ENCODE data around the gene RPS3. TPM values are rescaled to one million over a fixed set of nuclear protein-coding genes. Genes with fewer than 3 reads are reported as not detected.

The RPS3 gene
- total RNA-seq, 2 experiments from 2014 or later = 5,069 to 5,116 TPM

DNA sequence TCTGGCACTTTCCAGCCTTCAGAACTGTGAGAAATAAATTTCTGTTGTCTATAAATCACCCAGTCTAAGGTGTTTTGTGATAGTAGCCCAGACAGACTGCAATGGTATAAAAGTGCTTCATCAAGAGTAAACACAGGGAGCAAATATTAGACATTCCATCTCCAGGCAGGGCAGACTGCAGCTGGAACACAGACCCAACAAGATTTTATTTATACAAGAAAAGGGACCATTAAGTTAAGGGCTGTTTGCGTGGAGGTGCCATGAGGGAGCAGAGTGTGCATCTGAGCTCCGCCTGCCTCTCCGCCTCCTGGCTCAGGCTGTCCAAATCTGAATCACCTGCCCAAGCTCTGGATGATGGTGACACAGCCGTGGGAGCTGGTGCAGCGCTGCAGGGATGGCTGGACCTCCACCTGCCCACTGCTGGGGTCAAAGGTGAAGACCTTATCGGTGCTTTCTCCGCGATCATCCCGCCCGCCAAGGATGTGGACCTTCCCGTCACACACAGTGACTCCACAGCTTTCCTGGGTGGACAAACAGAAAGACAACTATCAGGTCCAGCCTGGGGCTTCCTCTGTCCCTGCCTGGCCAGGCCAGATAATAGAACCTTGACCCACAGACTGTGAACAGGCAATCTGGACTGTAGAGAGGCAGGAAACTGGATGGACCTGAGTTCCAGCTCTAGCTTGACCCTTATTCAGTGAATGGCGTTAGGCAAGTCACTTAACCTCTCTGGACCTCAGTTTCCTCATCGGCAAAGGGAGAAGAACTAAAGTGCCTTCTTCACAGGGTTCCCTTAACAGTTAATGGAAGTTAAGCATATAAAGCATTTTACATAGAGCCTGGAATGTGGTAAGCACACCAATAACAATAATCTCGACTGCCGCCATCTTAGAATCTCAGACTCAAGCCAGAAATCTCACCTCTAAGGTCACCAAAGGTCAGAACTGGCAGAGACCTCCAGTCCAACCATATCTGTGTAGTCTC is 23.2 kb downstream of the RPS3 start:
- Mint-ChIP-seq H3K27ac (no peak overlapping the region), H3K9me3 (no peaks in the 10 kb centered on the region), H3K27me3 (ENCODE audit: low read depth) (no peaks in the 10 kb centered on the region), H3K4me1 (ENCODE audit: low read depth) (no peaks in the 10 kb centered on the region), H3K4me3 (no peak overlapping the region), H3K36me3 (ENCODE audit: low read depth) (peaks cover 4% of the 10 kb centered on the region)
- no peak for DNase-seq
- intact Hi-C loops (cut with micrococcal nuclease) = no loop called here
- CTCF ChIA-PET = no interaction called here

DNA sequence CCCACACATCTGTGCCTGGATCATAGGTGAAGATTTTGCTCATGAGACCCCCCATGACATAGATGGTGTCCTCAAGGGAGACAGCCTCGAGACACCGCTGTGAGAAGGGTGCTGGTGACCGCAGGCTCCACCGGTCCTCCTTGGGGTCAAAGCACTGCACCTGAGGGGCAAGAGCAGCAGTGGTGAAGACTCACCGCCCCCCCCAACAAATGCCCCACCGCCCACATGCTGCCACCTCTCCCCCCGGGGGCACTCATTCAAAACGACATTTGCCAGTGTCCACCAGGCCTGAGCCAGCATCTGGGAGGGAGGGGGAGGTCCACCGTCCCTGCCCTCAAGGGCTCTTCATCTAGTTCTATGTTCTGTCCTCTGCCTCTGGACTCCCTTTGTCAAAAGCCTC is 24.4 kb downstream of the RPS3 start:
- Mint-ChIP-seq H3K27ac (no peak overlapping the region), H3K9me3 (no peaks in the 10 kb centered on the region), H3K36me3 (ENCODE audit: low read depth) (peaks cover 4% of the 10 kb centered on the region), H3K4me3 (no peak overlapping the region), H3K4me1 (ENCODE audit: low read depth) (peaks cover under 1% of the 10 kb centered on the region), H3K27me3 (ENCODE audit: low read depth) (peaks cover 4% of the 10 kb centered on the region)
- CTCF ChIA-PET = no interaction called here
- intact Hi-C loops (cut with micrococcal nuclease) = no loop called here
- no peak for DNase-seq

DNA sequence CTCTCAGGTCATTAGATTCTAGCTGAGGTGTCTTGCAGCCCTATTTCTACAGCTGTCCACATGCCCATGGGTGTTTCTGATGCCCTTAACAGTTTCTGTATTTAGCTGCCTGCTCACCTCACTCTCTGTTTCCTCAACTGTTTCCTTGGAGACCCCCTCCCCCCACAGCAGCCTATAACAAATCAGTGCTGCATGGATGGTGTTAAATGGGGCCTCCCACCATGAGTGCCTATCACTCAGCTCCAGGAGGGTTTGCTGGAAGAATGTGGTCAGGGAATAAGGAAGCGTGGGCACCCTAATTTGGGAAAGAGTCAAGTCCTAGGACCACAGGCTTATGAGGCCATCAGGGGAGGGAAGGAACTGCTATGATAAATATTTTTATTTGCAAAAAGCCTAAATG is 25.1 kb downstream of the RPS3 start:
- Mint-ChIP-seq H3K4me1 (ENCODE audit: low read depth) (peaks cover 6% of the 10 kb centered on the region), H3K9me3 (no peaks in the 10 kb centered on the region), H3K27me3 (ENCODE audit: low read depth) (peaks cover 11% of the 10 kb centered on the region), H3K27ac (no peak overlapping the region), H3K36me3 (ENCODE audit: low read depth) (peaks cover 5% of the 10 kb centered on the region), H3K4me3 (no peak overlapping the region)
- CTCF ChIA-PET = interaction anchor here (1.7 kb wide), 1 partner anchor 36 kb away, joined by 5 read pairs; no protein-coding TSS in a partner anchor
- intact Hi-C loops (cut with micrococcal nuclease) = no loop called here
- DNase-seq = no peak

DNA sequence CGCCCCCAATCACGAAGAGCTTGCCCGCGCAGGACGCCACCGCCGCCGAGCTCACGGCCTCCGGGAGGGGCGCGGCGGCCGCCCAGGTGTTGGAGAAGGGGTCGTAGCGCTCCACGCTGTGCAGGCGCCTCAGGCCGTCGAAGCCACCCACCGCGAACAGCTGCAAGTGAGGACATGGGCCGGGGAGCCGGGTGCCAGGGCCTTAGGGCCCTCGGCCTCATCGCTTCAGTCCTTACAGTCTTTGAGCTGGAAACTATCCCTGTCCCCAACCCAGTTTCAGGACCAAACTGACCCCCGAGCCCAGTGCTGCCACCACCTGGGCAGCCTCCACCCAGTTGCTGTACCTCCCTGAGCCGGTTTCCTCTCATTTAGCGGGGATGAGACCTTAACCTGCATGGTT is 26.1 kb downstream of the RPS3 start:
- CTCF ChIA-PET = interaction anchor here (0.6 to 1.7 kb wide), 6 partner anchors 17 to 145 kb away, joined by 3 to 6 read pairs (median 4); no protein-coding TSS in a partner anchor
- no peak for DNase-seq
- H3K4me3 Mint-ChIP-seq = no peak overlapping the region
- H3K9me3 Mint-ChIP-seq = no peaks in the 10 kb centered on the region
- H3K27ac Mint-ChIP-seq = no peak overlapping the region
- peaks cover 7% of the 10 kb centered on the region for H3K4me1 Mint-ChIP-seq (ENCODE audit: low read depth)
- intact Hi-C loops (cut with micrococcal nuclease) = no loop called here
- H3K36me3 Mint-ChIP-seq (ENCODE audit: low read depth) = peaks cover 6% of the 10 kb centered on the region
- H3K27me3 Mint-ChIP-seq (ENCODE audit: low read depth) = peaks cover 12% of the 10 kb centered on the region

DNA sequence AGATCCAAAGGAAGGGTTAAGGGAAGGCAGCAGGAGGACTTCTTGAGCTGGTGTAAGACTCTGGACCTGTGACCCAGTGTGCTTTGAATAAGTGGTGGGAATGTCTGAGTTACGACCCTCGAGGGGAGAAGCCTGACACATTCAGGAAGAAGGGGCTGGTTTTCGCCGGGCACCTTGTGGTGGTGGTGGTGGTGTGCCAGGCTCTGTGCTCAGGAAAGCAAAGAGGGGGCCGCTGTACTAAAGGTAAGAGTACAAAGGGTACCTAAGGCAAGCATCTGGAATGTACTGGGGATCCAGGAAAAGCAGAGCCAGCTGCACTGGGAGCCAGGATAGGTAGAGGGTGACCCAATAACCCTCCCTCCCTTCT is 27.4 kb downstream of the RPS3 start:
- CTCF ChIA-PET = interaction anchor here (1.6 kb wide), 1 partner anchor 147 kb away, joined by 6 read pairs; no protein-coding TSS in a partner anchor
- intact Hi-C loops (cut with micrococcal nuclease) = no loop called here
- Mint-ChIP-seq H3K4me1 (ENCODE audit: low read depth) (peaks cover 13% of the 10 kb centered on the region), H3K27ac (no peak overlapping the region), H3K36me3 (ENCODE audit: low read depth) (peaks cover 6% of the 10 kb centered on the region), H3K4me3 (no peak overlapping the region), H3K27me3 (ENCODE audit: low read depth) (peaks cover 25% of the 10 kb centered on the region), H3K9me3 (no peaks in the 10 kb centered on the region)
- no peak for DNase-seq

DNA sequence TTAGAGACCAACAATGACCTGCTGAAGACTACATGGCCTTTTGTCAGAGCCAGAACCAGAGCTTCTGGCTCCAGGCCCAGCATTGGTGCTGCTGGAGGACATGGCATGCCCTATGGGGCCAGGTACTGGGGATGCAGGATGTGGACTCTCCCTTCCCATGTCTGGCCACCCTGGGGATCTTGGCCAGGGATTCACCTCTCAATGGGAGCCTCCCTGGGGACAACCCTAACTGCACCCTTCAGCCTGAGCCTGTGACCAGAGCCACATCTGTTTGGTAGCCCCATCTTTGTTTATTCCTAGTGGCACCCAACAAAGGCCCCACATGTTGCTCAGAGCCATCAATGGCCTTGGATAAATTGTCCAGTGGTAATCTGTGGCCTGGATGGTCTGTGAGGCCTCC is 27.9 kb downstream of the RPS3 start:
- no peak for DNase-seq
- Mint-ChIP-seq H3K36me3 (ENCODE audit: low read depth) (peaks cover 3% of the 10 kb centered on the region), H3K4me3 (no peak overlapping the region), H3K9me3 (no peaks in the 10 kb centered on the region), H3K27ac (no peak overlapping the region), H3K4me1 (ENCODE audit: low read depth) (peaks cover 13% of the 10 kb centered on the region), H3K27me3 (ENCODE audit: low read depth) (peaks cover 30% of the 10 kb centered on the region)
- CTCF ChIA-PET = interaction anchor here (1.4 to 1.6 kb wide), 3 partner anchors 39 to 147 kb away, joined by 5 to 8 read pairs (median 6); no protein-coding TSS in a partner anchor
- intact Hi-C loops (cut with micrococcal nuclease) = no loop called here

DNA sequence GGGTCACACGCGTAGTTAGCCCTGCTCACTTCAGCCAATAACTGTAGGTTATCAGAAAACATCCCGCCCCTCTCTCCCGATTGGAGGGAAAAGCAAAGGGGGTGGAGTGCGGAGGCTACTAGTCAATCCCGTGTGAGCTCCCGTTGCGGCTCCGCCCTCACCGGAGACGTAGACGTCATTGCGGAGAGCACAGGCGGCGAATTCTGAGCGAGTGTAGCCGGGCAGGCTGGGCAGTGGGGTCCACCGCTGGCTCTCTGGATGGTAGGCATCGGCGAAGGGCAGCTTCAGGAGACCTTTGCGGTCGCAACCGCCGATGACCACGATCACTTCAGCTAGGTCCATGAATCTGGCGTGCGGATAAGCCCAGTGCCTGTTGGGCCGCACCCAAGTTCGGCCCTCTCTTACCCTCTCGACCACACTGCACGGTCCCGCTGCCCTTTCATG is 29.0 kb downstream of the RPS3 start:
- no peak overlapping the region for H3K27ac Mint-ChIP-seq

DNA sequence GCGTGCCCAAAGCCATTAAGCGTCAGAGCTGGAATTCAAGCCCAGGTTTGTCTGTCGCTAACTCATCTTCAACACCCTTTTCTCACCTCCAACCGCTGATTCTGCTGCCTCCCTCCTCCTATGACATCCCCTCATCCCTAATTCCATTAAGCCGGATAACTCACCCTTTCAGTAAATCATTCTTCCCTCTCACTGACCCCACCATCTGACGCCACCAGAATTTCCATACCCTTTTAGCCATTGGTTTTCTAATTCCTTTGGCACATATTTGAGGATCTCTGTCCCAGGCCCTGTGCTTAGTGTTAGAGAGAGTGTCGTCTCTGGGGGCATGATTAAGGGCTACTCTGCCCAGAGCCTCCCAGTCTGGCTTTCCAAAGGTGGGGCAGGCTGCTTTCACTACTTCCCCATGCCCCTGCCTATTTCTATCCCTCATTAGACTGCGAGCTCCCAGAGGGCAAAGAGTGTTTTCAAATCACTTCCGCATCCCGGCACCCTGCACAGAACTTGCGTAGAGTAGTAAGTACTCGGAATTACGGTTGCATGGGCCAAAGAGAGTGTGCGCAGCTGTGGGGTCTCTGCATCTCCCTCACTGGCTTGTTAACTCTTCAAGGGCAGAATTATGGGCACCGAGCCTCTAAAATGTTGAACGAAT is 29.8 kb downstream of the RPS3 start:
- no peak for DNase-seq
- peaks cover 13% of the 10 kb centered on the region for H3K4me1 Mint-ChIP-seq (ENCODE audit: low read depth)
- intact Hi-C loops (cut with micrococcal nuclease) = no loop called here
- CTCF ChIA-PET = interaction anchor here (0.7 to 2.1 kb wide), 5 partner anchors 15 to 286 kb away, joined by 3 to 6 read pairs (median 3); no protein-coding TSS in a partner anchor
- H3K4me3 Mint-ChIP-seq = peak overlapping the region; percentile 64
- peaks cover 3% of the 10 kb centered on the region for H3K36me3 Mint-ChIP-seq (ENCODE audit: low read depth)
- no peaks in the 10 kb centered on the region for H3K9me3 Mint-ChIP-seq
- no peak overlapping the region for H3K27ac Mint-ChIP-seq
- H3K27me3 Mint-ChIP-seq (ENCODE audit: low read depth) = peaks cover 42% of the 10 kb centered on the region

More for the DNA sequence above, 29.0 kb downstream of the RPS3 start:
- Mint-ChIP-seq H3K27me3 (ENCODE audit: low read depth) (peaks cover 40% of the 10 kb centered on the region), H3K36me3 (ENCODE audit: low read depth) (peaks cover 3% of the 10 kb centered on the region), H3K9me3 (no peaks in the 10 kb centered on the region), H3K4me3 (peak overlapping the region; percentile 52), H3K4me1 (ENCODE audit: low read depth) (peaks cover 13% of the 10 kb centered on the region)
- CTCF ChIA-PET = interaction anchor here (0.8 to 2.1 kb wide), 5 partner anchors 16 to 180 kb away, joined by 3 to 8 read pairs (median 5); no protein-coding TSS in a partner anchor
- intact Hi-C loops (cut with micrococcal nuclease) = no loop called here
- peak; percentile 79 for DNase-seq

DNA sequence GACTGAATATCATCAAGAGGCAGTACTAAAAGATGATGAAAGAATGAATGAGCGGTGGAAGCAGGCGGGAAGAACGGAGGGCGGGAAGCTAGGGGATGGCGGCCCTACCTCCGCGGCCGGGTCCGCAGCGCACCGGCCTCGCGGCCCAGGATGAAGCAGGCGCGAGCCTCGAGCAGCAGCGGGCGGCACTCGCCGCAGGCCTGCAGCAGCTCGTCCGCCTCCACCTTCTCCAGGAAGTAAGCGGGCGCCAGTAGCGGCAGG is 30.3 kb downstream of the RPS3 start:
- peaks cover 42% of the 10 kb centered on the region for H3K27me3 Mint-ChIP-seq (ENCODE audit: low read depth)
- H3K27ac Mint-ChIP-seq = no peak overlapping the region
- peak overlapping the region; percentile 64 for H3K4me3 Mint-ChIP-seq
- no peaks in the 10 kb centered on the region for H3K9me3 Mint-ChIP-seq
- no peak for DNase-seq
- peaks cover 13% of the 10 kb centered on the region for H3K4me1 Mint-ChIP-seq (ENCODE audit: low read depth)
- CTCF ChIA-PET = interaction anchor here (0.7 to 2.1 kb wide), 3 partner anchors 15 to 287 kb away, joined by 3 to 6 read pairs (median 3); no protein-coding TSS in a partner anchor
- intact Hi-C loops (cut with micrococcal nuclease) = no loop called here
- H3K36me3 Mint-ChIP-seq (ENCODE audit: low read depth) = peaks cover 3% of the 10 kb centered on the region

DNA sequence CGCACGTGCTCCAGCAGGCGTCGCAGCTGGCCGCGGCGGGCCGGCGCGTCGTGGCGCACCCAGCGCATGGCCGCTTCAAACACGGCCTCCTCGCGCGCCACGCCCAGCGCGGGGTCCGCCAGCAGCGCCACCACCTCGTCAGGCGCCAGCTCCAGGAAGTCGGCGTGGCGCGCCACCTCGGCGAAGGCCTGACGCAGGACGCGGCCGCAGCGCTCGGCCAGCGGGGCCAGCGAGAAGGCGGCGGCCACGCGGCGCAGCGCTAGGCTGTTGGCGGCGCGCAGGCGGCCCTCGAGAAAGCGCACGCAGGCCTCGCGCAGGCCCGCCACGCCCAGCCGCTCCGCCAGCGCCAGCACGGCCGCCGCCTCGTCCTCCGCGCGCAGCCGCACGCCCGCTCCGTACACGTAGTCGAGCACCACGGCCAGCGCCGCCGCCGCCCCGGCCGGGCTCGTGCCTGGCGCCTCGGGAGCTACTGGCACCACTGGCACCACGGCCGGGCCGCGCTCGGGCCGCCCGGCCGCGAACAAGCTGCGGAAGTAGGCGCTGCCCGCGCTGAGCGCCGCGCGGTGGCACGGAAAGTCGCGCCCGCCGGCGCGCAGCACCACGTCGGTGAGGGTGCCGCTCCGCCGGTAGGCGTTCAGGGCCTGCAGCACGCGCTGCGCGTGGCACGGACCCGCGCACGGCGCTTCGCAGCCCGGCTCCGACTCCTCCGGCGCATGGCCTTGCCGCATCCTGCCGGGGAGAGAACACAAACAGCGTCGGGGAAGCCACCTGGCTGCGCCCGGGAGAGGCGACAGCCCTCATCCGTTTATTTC is 30.8 kb downstream of the RPS3 start:
- no peaks in the 10 kb centered on the region for H3K9me3 Mint-ChIP-seq
- H3K27ac Mint-ChIP-seq = no peak overlapping the region
- CTCF ChIA-PET = interaction anchor here (0.7 to 2.1 kb wide), 4 partner anchors 14 to 287 kb away, joined by 3 to 6 read pairs (median 3); no protein-coding TSS in a partner anchor
- peaks cover 13% of the 10 kb centered on the region for H3K4me1 Mint-ChIP-seq (ENCODE audit: low read depth)
- H3K27me3 Mint-ChIP-seq (ENCODE audit: low read depth) = peaks cover 42% of the 10 kb centered on the region
- peak; percentile 46 for DNase-seq
- intact Hi-C loops (cut with micrococcal nuclease) = loop anchor here (5.0 kb wide), 1 partner anchor 33 kb away; the partner anchor contains the start of gene RPS3
- H3K36me3 Mint-ChIP-seq (ENCODE audit: low read depth) = peaks cover 3% of the 10 kb centered on the region
- peak overlapping the region; percentile 67 for H3K4me3 Mint-ChIP-seq

DNA sequence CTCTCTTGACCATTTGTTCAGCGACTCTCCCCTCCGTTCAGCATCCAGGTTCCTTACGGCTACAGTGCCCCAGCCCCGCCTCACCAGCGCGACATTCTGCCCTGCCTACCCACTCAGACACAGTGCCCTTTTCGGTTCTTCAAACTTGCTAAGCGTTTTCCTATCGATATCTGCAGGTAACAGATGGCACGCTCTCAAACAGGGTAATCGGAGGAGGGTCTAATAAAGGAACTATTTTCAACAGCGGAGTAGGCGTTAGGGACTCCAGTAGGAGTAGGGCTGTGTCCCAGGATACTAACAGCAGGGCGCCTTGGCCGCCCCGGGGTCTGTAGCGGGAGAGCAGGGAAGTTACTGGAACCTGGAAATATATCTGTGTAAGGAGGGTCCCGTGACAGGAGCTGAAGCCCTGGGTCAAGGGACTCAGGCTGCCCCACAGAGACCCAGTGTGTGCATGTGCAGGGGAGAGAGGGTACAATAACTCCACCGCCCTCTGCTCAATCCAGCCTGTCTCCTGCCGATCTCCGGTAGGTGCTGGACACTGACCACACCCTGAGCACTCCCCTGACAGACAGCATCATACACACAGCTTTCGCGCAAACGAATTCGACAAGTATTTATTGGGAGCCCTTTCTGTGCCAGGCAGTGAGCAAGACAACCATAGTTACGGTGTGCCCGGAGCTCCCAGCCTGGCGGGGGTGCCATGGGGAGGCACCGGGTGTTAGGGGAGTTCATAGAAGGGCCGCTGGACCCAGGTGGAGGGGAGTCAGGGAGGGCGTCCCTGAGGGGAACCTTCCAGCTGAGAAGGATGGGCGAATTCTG is 31.6 kb downstream of the RPS3 start:
- peaks cover 3% of the 10 kb centered on the region for H3K36me3 Mint-ChIP-seq (ENCODE audit: low read depth)
- no peak overlapping the region for H3K27ac Mint-ChIP-seq
- H3K27me3 Mint-ChIP-seq (ENCODE audit: low read depth) = peaks cover 42% of the 10 kb centered on the region
- H3K9me3 Mint-ChIP-seq = no peaks in the 10 kb centered on the region
- CTCF ChIA-PET = interaction anchor here (0.9 to 1.4 kb wide), 4 partner anchors 42 to 190 kb away, joined by 3 read pairs; no protein-coding TSS in a partner anchor
- intact Hi-C loops (cut with micrococcal nuclease) = loop anchor here (5.0 kb wide), 1 partner anchor 34 kb away; the partner anchor contains the start of gene RPS3
- H3K4me1 Mint-ChIP-seq (ENCODE audit: low read depth) = peaks cover 13% of the 10 kb centered on the region
- no peak for DNase-seq
- peak overlapping the region; percentile 67 for H3K4me3 Mint-ChIP-seq

Measured in activated naive CD4-positive, alpha-beta T cell treated with anti-CD3 and anti-CD28 coated beads for 36 hours (primary cell).